Stimulated activated CD4-positive, alpha-beta T cell treated with anti-CD3 and anti-CD28 coated beads, Interleukin-2, amount 100 ng/mL, for 4 hours (primary cell): ENCODE results near the gene C4BPB.
"Not testable (repeated sequence)": the region's sequence is repeated elsewhere in the genome, so short reads cannot be mapped to it uniquely, and the experiment has no call there.

Experiments used
- DNase-seq: peaks from one replicate; pipeline ENCODE4 v3.0.0-alpha.2; 2020; ENCODE audit warnings: low read depth

C4BPB gene, protein sequence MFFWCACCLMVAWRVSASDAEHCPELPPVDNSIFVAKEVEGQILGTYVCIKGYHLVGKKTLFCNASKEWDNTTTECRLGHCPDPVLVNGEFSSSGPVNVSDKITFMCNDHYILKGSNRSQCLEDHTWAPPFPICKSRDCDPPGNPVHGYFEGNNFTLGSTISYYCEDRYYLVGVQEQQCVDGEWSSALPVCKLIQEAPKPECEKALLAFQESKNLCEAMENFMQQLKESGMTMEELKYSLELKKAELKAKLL

GRCh38 chr1:207088701-207089626, at the start of gene C4BPB:
Gene C4BPB (plus strand): TSS chr1:207088860. CDS start chr1:207089532, 672 bp downstream.
- no peak for DNase-seq

GRCh38 chr1:207039380-207040180, 49.1 kb upstream of the C4BPB start:
- no peak for DNase-seq

DNA sequence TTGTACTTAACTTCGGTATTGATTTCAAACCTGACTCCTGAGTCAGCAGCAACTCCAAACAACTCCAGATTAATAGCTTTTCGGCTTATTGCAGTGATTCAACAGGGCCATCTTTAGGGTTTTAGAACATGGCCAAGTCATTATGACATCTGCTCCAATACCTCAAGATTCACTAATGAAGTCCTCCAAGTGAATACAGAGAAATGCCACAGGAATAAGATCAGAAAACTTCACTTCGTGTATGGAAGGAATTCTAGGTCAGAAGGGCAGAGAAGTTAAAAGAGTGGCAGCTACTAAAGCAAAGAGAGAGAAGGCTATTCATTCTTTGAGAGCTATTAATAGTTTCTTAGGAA, 48.5 kb upstream of the C4BPB start:
- DNase-seq, result no peak

DNA sequence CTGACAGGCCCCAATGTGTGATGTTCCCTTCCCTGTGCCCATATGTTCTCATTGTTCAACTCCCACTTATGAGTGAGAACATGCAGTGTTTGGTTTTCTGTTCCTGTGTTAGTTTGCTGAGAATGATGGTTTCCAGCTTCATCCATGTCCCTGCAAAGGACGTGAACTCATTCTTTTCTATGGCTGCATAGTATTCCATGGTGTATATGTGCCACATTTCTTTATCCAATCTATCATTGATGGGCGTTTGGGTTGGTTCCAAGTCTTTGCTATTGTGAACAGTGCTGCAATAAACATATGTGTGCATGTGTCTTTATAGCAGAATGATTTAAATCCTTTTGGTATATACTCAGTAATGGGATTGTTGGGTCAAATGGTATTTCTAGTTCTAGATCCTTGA, 47.3 kb upstream of the C4BPB start:
- not testable (repeated sequence) for DNase-seq

GRCh38 chr1:207045453-207045852, 43.2 kb upstream of the C4BPB start:
- no peak for DNase-seq

GRCh38 chr1:207047505-207047904, 41.2 kb upstream of the C4BPB start:
- DNase-seq, result no peak

DNA sequence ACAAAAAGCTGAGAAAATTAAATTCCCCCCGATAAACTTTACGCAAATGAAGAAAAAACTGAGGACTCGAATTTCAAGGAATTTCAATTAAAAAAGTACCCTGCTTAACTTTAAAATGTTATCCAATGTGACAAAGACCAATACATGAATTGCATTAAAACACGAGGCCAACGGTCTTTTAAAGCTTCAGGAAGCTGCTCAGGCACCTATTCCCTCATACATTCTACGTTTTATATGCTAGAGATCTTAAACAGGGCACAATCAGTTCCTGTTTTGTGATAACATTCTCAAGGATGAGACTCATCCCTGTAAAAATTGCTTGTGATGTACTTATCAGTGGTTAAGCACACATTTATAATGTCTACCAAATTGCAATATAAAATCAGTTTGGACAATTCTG, 40.6 kb upstream of the C4BPB start:
- DNase-seq, result no peak

GRCh38 chr1:207049054-207049453, 39.6 kb upstream of the C4BPB start:
- DNase-seq, result no peak

GRCh38 chr1:207049514-207049913, 39.1 kb upstream of the C4BPB start:
- no peak for DNase-seq

DNA sequence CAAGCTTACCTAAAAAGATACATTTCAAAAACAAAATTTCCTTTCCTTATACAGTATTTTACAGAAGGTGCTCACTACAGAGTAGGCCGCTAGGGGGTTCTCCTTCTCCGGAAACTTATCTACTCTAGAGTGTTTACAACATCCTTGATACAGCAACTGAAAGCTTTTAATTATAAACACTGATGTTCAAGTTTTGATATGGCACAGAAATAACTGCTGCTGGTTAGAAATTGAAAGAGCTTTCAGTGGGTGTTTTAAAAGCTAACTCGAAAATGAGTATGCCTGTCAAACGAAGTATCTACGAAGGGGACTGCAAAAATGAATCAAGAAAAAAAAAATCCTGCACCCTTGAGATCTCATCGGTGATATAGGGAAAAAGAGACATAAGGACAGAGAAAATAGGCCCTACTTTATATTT, 38.7 kb upstream of the C4BPB start:
- peak; percentile 28 for DNase-seq

GRCh38 chr1:207050480-207051190, 38.0 kb upstream of the C4BPB start:
- DNase-seq, result peak; percentile 85

GRCh38 chr1:207051191-207051943, 37.3 kb upstream of the C4BPB start, which contains the start of gene YOD1:
Gene YOD1 (minus strand): TSS chr1:207051208. CDS start chr1:207051030, 178 bp downstream.
- no peak for DNase-seq

- peak; percentile 93 for DNase-seq
Observed at GRCh38 chr1:207052911-207053769, 35.5 kb upstream of the C4BPB start, which contains the start of gene PFKFB2. Gene PFKFB2 (plus strand): TSS chr1:207053275. CDS start chr1:207054718, 1,443 bp downstream.

DNA sequence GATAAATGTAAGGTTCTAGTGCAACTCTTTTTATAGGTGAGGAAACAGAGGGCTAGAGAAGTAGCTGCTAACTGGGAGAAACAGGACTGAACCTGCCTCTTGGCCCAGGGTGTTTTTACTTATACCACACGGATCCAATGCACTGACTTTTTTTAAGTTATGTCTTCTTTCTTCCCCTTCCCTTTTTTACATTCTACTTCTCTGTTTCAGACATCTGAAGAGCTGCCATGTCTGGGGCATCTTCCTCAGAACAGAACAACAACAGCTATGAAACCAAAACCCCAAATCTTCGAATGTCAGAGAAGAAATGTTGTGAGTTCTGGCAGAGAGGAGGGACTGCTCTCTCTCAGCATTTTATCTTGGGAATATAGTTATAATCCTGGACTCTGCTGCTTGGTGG, 34.2 kb upstream of the C4BPB start:
- DNase-seq, result no peak

- no peak for DNase-seq
Observed at GRCh38 chr1:207055386-207056001, 33.2 kb upstream of the C4BPB start.

- no peak for DNase-seq
Observed at GRCh38 chr1:207056673-207057072, 32.0 kb upstream of the C4BPB start.

GRCh38 chr1:207058252-207058651, 30.4 kb upstream of the C4BPB start:
- DNase-seq, result no peak

DNA sequence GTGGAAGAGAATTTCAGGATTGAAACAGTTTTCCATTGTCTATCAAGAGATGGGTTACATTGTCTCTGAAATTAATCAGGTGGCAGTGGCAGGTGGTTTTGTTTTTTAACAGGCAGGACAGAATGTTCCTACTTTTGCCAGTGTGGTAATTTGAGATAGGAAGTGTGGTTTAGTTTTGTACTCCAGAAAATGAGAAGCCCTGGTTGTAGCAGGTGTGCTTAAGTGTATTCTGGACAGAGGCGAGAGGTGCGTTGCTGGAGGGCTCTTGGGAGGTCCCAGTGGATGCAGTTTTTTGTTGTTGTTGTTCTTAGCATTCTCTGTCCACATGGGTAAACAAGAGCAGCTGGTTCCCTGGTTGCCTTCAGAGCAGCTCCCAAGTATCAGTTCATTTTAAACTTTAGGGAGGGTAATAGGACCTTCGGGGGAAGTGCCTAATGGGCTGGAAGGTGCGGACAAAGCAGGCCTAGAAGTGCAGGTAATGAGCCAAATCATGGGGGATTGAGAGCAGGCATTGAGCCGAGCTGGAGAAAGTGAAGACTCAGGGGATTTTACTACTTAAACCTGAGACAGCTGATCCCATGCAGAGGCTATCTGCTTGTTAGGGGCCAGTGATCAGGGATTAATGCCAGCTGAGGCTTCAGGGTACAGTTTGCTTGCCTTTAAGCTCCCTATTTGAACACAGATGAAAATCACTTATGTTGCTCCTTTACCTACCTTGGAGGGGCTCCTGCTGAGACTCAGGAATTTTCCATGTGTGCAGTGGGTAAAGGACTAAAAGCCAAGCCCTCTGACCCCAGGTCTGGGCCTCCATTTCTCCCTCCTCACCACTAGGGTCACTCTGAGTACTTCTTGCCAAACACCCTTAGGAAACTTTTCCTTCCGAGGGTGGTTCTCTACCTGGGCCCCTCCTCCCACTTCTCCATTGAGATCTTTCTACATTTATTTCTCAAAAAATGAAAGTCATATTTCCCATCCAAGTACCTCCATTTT, 29.5 kb upstream of the C4BPB start:
- DNase-seq, result no peak
